AG10803 (cell line): ENCODE data around the gene CHN2.

ENCODE experiments used
- DNase-seq: peaks from one replicate; pipeline ENCODE4 v3.0.0; 2010; ENCODE audit warnings: low read depth
- H3K4me3 ChIP-seq: 2 replicates; pipeline ENCODE4 v1.5.1; 2011; ENCODE audit warnings: mild to moderate bottlenecking, low read length, control low read depth
- TF ChIP-seq, protein P1 (sequence below): conservative IDR thresholded peaks from 2 replicates; pipeline ENCODE4 v1.5.1; 2011; ENCODE audit warnings: mild to moderate bottlenecking, low read length, control low read depth, inconsistent platforms

Gene CHN2

DNA sequence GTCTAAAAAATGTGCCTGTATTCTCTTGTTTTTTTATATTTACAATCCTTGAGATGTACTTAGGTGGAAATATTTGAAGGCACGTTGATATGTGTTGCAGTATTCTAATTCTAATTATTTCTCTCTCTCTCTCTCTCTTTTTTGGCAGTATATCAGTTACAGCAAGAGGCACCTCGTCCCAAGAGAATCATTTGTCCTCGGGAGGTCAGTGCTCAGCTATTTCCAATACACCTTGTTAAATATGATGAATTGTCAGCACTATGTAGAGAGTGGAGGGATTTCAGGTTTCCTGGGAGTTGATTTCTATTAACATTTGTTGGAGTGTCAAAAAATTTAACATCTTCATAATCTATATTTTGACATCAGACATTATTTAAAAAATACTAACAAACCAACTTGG lies 173.2 kb downstream of the CHN2 start:
- no peak overlapping the region for H3K4me3 ChIP-seq
- no peak for DNase-seq
- TF ChIP-seq, protein P1, sequence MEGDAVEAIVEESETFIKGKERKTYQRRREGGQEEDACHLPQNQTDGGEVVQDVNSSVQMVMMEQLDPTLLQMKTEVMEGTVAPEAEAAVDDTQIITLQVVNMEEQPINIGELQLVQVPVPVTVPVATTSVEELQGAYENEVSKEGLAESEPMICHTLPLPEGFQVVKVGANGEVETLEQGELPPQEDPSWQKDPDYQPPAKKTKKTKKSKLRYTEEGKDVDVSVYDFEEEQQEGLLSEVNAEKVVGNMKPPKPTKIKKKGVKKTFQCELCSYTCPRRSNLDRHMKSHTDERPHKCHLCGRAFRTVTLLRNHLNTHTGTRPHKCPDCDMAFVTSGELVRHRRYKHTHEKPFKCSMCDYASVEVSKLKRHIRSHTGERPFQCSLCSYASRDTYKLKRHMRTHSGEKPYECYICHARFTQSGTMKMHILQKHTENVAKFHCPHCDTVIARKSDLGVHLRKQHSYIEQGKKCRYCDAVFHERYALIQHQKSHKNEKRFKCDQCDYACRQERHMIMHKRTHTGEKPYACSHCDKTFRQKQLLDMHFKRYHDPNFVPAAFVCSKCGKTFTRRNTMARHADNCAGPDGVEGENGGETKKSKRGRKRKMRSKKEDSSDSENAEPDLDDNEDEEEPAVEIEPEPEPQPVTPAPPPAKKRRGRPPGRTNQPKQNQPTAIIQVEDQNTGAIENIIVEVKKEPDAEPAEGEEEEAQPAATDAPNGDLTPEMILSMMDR = no peak

DNA sequence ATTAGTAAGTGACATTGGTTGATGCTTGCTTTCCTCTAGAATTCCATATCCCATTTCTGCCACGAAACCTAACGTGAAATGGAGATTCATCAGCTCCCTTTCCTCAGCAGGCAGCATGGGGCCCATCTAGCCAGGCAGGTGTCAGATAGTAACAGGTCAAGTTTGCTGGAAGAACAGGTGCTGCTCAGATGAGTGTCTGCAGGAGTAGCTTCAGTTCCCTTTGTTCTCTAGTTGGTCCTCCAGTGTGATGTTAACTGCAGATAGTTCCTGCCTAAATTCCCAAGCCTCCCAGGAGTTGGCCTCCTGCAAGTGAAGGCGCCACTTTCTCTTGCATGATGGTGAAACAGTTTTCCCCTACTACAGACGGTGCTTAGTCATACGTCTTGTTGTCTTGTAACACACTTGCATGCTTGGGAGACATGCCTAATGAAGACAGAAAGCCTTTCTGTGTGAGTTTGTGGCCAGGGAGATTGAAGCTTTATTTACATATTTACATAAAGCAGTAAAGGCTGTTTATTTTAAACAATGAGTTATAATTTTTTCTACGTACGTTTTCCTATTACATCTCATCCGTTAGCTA lies 175.4 kb downstream of the CHN2 start:
- DNase-seq = no peak
- no peak overlapping the region for H3K4me3 ChIP-seq
- TF ChIP-seq, protein P1 = no peak

GRCh38 chr7:29370531-29371314 lies 176.1 kb downstream of the CHN2 start:
- no peak overlapping the region for H3K4me3 ChIP-seq
- no peak for DNase-seq
- TF ChIP-seq, protein P1 = no peak

GRCh38 chr7:29371472-29371871 lies 176.9 kb downstream of the CHN2 start:
- H3K4me3 ChIP-seq = no peak overlapping the region
- no peak for DNase-seq
- TF ChIP-seq, protein P1 = no peak

DNA sequence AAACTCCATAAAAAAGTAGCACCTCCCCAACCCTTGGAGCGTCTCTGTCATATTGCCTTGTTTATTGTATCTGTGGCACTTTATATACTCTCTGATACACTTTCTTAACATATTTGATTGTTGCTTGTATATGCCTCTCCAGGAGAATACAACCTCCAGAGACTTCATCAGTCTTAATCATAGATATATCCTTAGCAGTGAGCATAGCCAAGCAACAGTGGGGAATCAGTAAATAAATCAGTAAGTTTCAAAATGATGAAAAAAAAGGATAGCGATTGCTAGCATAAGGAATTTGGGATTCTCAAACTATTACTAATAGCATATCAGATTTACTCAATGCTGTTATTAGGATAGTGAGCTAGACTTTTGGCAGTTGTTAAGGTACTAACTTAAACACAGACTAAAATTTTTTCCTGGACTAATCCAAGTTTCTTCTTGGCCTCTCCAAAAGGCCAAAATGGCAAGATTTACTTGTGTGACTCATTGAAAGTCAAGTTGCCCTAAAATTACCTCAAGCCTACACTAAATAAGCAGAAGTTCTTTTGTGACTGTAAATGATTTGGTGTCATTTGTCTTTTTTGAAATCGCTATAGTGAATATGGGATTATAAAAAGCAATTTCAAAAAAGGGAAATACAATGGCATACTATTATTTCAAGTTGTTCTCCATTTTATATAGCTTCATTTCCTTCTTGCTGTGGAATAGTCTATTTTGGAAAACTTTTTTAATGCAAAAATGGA lies 177.9 kb downstream of the CHN2 start:
- DNase-seq = no peak
- H3K4me3 ChIP-seq = no peak overlapping the region

DNA sequence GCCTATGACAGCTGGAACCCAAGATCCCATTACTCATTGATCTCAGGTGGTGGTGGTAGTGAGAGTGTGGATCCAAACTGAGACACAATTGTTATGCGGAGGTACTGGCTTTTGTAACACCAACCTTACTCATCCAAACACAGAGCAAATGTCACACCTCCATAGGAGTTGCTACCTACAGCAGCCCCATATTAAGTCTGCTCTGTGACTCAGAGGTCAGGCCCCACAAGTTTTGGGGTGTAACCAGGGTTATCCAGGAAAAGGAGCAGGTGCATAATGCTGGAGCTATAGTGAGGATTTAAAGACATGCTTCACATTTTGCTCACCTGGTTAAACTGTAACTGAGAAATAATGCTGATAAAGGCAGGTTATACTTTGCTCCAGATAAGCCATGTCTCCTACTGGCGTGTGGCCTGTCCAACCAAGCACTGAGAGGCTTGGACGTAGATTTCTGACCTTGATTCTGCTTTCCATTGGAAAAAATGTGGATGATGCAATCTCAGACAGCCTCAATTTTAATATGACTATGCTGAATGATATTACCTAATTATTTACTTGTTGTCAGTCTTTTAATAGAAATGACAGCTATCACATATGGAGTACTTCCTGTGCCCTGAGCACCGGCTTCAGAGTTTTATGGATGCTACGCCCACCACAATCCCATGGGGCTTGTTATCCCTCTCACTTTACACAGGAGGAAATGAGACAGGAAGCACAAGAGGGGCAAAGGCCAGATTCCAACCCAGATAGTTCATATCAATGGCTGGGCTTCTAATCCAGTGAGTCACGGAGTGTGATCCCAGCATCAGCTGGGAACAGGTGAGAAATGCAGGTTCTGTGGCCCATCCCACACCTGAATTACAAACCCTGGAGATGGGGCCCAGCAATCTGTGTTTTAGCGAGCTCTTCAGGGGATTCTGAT lies 181.3 kb downstream of the CHN2 start:
- no peak overlapping the region for H3K4me3 ChIP-seq
- no peak for DNase-seq

More for the DNA sequence above, 177.9 kb downstream of the CHN2 start:
- TF ChIP-seq, protein P1 = no peak

More for the DNA sequence above, 181.3 kb downstream of the CHN2 start:
- TF ChIP-seq, protein P1 = no peak
